GM12892 (cell line): ENCODE results near the gene ISCU. TPM values are rescaled to one million over a fixed set of nuclear protein-coding genes. Genes with fewer than 3 reads are reported as not detected.
A peak's percentile ranks its signal among the peaks of the same experiment; 100 is the strongest.

Experiments used
- DNase-seq: peaks from one replicate; pipeline ENCODE4 v3.0.0; 2011; ENCODE audit not compliant: insufficient read length
- FAIRE-seq: peaks from 2 replicates; lab custom pipeline; 2011; peaks lifted over from hg19 to GRCh38; lab: Jason Lieb, UNC
- POLR2A ChIP-seq: IDR thresholded peaks from 2 replicates; pipeline ENCODE4 v1.6.1; 2011; ENCODE audit warnings: low read depth, low read length, control low read depth
- POLR2AphosphoS5 ChIP-seq: IDR thresholded peaks from 2 replicates; pipeline ENCODE4 v1.6.1; 2011; ENCODE audit warnings: low read depth, low read length, control low read depth
- TAF1 ChIP-seq: IDR thresholded peaks from 2 replicates; pipeline ENCODE4 v1.6.1; 2011; ENCODE audit warnings: low read depth, mild to moderate bottlenecking, control low read depth, low read length, borderline replicate concordance
- polyA plus RNA-seq: library from polyadenylated mRNA; unstranded; fragments of >200 nt; gene quantifications from one replicate; pipeline ENCODE4 v1.2.1, GENCODE V29; 2012; ENCODE audit warnings: missing spikeins, inconsistent platforms; ENCODE audit not compliant: missing spikeins

ISCU gene
- polyA plus RNA-seq: 136 TPM

DNA sequence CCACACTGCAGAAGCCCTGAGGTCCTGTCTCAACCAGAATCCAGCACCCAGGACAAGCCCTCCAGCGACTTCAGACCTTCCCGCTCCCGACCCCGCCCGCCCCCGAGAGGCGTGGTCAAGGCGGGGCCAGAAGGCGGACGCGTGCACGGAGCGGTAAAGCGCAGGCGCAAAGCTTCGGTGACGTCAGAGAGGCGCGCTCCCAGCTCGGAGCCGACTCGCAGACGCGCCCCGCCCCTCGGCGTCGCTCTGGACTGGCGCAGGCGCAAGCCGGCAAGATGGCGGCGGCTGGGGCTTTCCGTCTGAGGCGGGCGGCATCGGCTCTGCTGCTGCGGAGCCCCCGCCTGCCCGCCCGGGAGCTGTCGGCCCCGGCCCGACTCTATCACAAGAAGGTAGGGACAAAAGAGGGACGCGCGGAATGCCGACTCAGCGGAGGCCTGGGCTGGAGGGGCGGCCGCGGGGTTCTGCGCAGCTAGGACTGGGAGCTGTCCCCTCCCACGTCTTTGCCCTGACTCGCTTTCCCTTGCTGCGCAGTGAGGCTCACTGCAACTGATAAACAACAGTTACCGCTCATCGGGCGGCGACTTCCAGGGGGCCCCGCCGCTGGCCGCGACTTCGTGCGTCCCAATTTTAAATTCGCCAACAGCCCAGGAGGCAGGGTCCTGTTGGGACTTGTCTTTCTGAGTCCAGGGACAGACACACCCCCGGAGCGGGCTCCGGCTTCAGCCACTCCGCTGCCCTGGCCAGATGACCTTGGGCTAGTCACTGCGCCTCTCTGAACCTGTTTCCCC, at the start of gene ISCU:
Gene ISCU, plus strand, starts transcription at position 249 of the 788 bp plus-strand sequence. Its CDS starts 27 bp downstream, at position 276.
- peak; percentile 88 for TF ChIP-seq POLR2A
- TF ChIP-seq TAF1: peak; percentile 73; the same call in 1 of the 2 replicates
- TF ChIP-seq POLR2AphosphoS5: peak; percentile 20; the same call in 1 of the 2 replicates
- FAIRE-seq: peak; percentile 90

DNA sequence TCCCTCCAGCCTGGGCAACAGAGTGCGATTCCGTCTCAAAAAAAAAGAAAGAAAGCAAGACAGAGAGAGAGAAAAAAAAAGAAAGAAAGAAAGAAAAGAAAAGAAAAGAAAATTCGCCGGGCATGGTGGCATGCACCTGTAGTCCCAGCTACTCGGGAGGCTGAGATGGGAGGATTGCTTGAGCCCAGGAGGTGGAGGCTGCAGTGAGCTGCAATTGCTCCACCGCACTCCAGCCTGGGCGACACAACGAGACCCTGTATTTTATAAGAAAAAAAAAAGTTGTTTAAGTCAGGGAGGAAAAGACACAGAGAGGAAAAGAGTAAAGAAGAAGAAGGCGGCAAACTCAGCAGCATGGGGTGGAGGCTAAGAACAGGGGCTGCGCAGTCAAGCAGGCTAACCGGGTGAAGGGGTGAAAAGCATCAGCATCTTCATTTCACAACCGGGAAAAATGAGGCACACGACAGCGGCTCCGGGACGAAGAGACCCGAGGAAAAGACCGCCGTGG, 47.9 kb upstream of the ISCU start:
- TF ChIP-seq TAF1 (no peak), POLR2A (no peak), POLR2AphosphoS5 (no peak)
- FAIRE-seq (no peak), DNase-seq (no peak)

More for the DNA sequence above, at the start of gene ISCU:
- peak; percentile 88 for DNase-seq

DNA sequence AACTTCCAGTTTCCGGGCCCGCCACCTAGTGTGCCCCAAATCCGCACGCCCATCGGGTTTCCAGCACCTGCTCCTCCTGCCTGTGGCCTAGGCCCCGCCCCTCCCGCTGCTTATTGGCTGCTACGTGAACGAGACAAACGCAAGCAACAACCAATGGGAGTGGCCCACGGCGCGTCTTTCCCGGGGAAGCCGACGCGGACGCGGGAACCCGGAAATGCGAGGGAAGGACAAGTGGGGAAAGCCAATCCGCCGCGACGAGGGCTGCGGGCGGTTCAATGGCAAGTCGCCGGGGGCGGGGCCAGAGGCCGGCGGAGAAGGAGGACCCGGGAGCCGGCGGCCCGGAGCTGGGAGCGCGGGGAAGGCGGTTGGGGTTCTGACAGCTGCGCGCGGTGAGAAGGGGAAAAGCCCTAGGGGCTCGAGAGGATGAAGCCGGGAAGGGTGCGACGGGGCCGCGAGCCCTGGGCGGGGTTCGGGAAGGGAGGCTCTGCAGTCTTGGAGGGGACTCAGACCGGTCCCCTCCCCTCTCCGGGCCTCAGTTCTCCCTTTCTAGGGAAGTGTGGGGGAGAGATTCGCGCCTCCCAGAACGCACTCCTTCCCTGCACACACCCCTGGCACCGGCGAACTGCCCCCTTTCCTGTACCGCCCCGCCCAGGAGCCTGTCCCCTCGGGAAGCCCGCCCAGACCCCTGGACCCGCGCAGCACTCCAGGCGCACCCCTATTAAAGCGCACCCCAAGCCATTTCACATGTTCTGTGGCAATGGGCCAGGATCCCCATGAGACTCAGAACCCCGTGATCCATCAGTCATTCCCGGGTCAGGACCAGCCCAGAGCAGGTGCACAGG, 47.2 kb upstream of the ISCU start, which contains the start of gene FICD:
Gene FICD, plus strand, starts transcription at position 305 of the 842 bp plus-strand sequence. CDS start 1,696 bp downstream, outside the sequence.
- FAIRE-seq (peak; percentile 95), DNase-seq (peak; percentile 93)
- TF ChIP-seq POLR2A: peak; percentile 85
- TF ChIP-seq TAF1: peak; percentile 49; the same call in 1 of the 2 replicates
- TF ChIP-seq POLR2AphosphoS5: peak; percentile 82

DNA sequence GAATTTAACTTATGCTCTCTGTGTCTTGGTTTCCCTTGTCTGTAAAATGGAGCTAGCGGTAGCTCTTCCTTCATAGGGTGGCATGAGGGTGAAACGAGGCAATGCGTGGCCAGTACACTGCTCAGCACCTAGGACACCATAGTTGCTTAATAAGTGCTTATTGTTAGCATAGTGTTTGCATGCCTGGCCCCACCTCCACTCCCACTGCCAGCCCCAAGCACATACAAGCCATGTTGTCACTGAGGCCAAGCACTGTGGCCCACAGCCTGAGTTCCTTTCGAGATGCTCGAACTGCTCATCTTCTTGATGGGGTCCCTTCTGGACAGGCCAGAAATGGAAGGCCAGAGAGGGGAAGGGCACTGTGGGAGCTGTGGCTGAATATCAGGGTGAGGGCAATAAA, 46.5 kb upstream of the ISCU start:
- FAIRE-seq (no peak), DNase-seq (no peak)
- TF ChIP-seq POLR2AphosphoS5 (no peak; the same call in 1 of the 2 replicates), TAF1 (no peak), POLR2A (no peak)

DNA sequence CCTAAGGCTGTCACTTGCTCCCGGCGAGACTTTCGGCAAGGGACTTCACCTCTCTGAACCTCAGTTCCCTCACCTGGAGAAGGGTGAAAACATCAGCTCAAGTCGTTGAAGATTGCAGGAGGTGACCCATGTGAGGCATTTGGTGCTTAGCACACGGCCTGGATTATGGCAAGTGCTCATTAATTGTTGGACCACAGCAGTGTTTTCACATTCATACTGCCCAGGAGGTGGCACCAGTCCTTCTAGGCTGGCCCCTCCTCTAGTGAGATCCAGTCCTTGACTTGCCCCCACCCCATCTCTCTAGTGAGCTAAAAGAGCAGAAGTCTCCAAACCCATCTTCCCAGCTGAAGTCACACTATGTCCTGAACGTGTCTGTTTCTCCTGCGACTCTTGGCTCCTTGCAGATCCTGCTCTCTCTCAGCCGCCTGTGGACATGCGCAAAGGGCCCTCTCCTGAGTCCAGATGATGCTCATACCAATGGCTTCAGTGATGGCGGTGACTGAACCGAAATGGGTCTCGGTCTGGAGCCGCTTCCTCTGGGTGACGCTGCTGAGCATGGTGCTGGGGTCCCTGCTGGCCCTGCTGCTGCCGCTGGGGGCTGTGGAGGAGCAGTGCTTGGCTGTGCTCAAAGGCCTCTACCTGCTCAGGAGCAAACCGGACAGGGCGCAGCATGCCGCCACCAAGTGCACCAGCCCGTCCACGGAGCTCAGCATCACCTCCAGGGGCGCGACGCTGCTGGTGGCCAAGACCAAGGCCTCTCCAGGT, 45.7 kb upstream of the ISCU start:
- TF ChIP-seq POLR2A: no peak
- no peak for TF ChIP-seq POLR2AphosphoS5
- no peak for TF ChIP-seq TAF1
- DNase-seq (no peak), FAIRE-seq (no peak)

DNA sequence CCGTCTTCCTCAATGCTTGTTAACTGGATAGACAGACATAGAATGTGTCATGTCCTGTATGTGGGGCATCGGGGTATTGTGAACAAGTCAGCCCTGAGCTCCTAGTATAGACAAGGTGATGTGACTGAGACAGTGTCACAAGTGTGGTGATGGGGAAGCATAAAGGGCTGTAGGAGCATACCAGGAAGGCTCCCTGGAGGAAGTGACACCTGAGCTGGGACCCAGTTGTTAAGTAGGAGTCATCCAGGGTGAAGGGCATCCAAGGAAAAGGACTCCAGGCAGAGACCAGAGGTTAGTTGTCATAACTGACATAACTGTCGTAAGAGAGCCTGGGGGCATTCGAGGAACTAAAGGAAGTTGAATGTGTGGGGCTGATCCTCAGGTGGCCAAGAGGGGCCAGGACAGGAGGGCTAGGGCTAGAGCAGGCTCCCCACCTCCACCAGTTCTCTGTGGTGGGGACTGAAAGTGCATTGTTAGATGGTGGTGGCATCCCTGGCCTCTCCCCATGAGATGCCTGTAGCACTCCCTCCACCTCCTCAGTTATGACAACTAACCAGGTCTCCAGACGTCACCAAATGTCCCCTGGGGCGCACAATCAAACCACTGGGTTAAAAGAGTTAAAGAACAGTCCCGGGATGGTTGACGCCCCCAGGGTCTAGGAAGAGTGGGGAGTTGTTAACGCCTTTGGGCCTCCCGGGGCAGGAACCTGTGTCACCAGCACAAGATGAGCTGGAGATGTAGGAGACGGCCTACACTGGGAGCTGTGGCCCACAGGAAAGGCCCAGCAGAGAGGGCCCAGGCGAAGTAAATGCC, 44.9 kb upstream of the ISCU start:
- DNase-seq (no peak), FAIRE-seq (no peak)
- no peak for TF ChIP-seq TAF1

DNA sequence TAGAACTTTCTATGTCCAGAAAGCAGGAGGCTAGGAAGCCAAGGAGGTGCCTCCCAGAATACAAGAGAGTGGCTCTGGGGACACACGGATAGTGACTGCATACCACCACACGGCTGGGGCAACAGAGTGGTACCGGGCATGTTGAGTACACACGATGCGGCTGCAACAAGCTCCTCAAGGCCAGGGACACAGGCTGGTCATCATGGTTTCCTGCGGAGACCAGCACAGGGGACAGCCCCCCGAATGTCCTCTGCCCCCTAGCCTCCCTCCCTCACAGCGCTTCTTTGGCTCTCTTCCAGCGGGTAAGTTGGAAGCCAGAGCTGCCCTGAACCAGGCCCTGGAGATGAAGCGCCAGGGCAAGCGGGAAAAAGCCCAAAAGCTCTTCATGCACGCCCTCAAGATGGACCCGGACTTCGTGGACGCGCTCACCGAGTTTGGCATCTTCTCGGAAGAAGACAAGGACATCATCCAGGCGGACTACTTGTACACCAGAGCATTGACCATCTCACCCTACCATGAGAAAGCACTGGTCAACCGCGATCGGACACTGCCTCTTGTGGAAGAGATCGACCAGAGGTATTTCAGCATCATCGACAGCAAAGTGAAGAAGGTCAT, 44.2 kb upstream of the ISCU start:
- no peak for DNase-seq
- FAIRE-seq: no peak
- TF ChIP-seq POLR2AphosphoS5: no peak
- TF ChIP-seq TAF1: no peak
- no peak for TF ChIP-seq POLR2A

DNA sequence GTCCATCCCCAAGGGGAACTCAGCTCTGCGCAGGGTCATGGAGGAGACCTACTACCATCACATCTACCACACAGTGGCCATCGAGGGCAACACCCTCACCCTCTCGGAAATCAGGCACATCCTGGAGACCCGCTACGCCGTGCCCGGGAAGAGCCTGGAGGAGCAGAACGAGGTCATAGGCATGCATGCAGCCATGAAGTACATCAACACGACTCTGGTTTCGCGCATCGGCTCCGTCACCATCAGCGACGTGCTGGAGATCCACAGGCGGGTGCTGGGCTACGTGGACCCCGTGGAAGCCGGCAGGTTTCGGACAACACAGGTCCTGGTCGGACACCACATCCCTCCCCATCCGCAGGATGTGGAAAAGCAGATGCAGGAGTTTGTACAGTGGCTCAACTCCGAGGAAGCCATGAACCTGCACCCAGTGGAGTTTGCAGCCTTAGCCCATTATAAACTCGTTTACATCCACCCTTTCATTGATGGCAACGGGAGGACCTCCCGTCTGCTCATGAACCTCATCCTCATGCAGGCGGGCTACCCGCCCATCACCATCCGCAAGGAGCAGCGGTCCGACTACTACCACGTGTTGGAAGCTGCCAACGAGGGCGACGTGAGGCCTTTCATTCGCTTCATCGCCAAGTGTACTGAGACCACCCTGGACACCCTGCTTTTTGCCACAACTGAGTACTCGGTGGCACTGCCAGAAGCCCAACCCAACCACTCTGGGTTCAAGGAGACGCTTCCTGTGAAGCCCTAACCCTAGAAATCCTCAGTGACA, 43.5 kb upstream of the ISCU start:
- no peak for FAIRE-seq
- TF ChIP-seq POLR2A (no peak), POLR2AphosphoS5 (no peak; the same call in 1 of the 2 replicates), TAF1 (no peak)
- no peak for DNase-seq

DNA sequence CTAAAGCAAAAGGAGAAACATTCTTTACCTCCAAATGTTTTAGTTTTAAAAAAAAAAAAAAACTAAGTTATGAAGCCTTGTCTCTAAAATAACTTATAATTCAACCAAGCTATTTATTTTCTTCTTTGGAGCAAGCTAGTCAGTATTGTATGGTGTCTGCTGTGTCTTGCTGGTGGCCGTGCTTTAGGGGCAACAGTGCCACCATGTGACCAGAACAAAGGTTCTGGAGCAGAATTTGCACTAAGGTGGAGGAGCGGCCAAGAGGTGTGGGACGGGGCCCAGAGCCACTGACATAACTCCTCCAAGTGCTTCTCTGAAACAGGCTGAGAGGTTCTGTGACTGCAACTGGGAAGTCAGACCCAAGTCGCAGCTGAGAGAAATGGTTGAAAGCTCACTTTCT, 42.8 kb upstream of the ISCU start:
- TF ChIP-seq POLR2AphosphoS5 (no peak), TAF1 (no peak), POLR2A (no peak)
- DNase-seq (no peak), FAIRE-seq (peak; percentile 48)
